Bronchial epithelial cell (primary cell): ENCODE measurements around the gene SFXN2. TPM values are rescaled to one million over a fixed set of nuclear protein-coding genes. Genes with fewer than 3 reads are reported as not detected.
"Not testable (repeated sequence)": the region's sequence is repeated elsewhere in the genome, so short reads cannot be mapped to it uniquely, and the experiment has no call there.

Experiments used
- DNase-seq: peaks from one replicate; pipeline ENCODE4 v3.0.0-alpha.2; 2010; ENCODE audit warnings: low read depth
- FAIRE-seq: peaks from 2 replicates; lab custom pipeline; 2011; peaks lifted over from hg19 to GRCh38; lab: Jason Lieb, UNC
- H3K27me3 ChIP-seq: 2 replicates; pipeline ENCODE4 v1.5.1; 2011; ENCODE audit warnings: low read length; ENCODE audit not compliant: control insufficient read depth, insufficient read depth
- H3K36me3 ChIP-seq: 2 replicates; pipeline ENCODE4 v1.5.1; 2011; ENCODE audit warnings: low read length; ENCODE audit not compliant: control insufficient read depth, insufficient read depth
- H3K4me3 ChIP-seq: 2 replicates; pipeline ENCODE4 v1.5.1; 2011; ENCODE audit warnings: mild to moderate bottlenecking, low read depth, low read length, control low read depth
- total RNA-seq: library from RNA; depleted of rRNA; stranded (reverse); fragments of >200 nt; gene quantifications from 2 replicates; pipeline ENCODE4 v1.2.1, GENCODE V29; 2014
- TF ChIP-seq, protein P1 (sequence below): IDR thresholded peaks from 2 replicates; pipeline ENCODE4 v1.5.1; 2011; ENCODE audit warnings: mild to moderate bottlenecking, moderate library complexity, low read length, control low read depth, inconsistent platforms; ENCODE audit not compliant: insufficient read depth, severe bottlenecking

The SFXN2 gene, protein sequence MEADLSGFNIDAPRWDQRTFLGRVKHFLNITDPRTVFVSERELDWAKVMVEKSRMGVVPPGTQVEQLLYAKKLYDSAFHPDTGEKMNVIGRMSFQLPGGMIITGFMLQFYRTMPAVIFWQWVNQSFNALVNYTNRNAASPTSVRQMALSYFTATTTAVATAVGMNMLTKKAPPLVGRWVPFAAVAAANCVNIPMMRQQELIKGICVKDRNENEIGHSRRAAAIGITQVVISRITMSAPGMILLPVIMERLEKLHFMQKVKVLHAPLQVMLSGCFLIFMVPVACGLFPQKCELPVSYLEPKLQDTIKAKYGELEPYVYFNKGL
- total RNA-seq, result 0.64 and 3.4 TPM in 2 replicates

DNA sequence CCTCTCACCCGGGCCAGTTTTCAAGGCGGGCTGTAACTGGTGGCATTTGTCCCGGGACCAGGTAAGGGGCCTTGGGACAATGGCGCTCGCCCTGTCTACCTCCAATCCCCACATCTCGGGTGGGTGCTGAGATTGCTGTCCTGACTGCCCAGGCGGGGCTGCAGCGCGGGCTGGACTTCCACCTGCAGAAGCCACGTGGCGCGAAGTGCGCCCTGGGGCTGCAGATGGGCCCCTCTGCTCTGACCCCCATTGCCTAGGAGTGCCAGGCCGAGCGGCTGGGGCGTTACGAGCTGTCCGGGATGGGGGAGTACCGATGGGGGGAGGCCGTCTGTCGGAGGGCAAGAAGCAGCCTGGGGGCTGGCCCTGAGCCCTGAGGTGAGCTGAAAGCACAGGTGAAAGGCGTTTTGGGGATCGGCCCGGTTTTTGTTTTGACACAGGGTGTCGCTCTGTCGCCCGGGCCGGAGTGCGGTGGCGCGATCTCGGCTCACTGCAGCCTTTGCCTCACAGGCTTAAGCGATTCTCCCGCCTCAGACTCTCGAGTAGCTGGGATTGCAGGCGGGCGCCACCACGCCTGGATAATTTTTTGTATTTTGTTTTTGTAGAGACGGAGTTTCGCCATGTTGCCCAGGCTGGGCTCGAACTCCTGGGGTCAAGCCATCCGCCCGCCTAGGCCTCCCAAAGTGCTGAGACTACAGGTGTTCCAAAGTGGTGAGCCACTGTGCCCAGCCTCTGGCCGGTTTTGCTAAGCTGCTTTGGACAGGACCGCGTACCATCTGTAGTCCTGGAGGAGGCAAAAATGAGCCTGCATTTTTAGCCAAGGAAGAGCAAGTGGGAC, at the start of gene SFXN2:
SFXN2 (plus strand) TSS at position 16 of the 835 bp plus-strand sequence. CDS start 12,001 bp downstream, outside the sequence.
- Histone ChIP-seq H3K27me3 (no peaks in the 10 kb centered on the region), H3K4me3 (peak within 1 kb of the TSS; percentile 97), H3K36me3 (no peaks in the 10 kb centered on the region)
- TF ChIP-seq, protein P1, sequence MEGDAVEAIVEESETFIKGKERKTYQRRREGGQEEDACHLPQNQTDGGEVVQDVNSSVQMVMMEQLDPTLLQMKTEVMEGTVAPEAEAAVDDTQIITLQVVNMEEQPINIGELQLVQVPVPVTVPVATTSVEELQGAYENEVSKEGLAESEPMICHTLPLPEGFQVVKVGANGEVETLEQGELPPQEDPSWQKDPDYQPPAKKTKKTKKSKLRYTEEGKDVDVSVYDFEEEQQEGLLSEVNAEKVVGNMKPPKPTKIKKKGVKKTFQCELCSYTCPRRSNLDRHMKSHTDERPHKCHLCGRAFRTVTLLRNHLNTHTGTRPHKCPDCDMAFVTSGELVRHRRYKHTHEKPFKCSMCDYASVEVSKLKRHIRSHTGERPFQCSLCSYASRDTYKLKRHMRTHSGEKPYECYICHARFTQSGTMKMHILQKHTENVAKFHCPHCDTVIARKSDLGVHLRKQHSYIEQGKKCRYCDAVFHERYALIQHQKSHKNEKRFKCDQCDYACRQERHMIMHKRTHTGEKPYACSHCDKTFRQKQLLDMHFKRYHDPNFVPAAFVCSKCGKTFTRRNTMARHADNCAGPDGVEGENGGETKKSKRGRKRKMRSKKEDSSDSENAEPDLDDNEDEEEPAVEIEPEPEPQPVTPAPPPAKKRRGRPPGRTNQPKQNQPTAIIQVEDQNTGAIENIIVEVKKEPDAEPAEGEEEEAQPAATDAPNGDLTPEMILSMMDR, result peak; percentile 1
- no peak for FAIRE-seq
- no peak for DNase-seq

DNA sequence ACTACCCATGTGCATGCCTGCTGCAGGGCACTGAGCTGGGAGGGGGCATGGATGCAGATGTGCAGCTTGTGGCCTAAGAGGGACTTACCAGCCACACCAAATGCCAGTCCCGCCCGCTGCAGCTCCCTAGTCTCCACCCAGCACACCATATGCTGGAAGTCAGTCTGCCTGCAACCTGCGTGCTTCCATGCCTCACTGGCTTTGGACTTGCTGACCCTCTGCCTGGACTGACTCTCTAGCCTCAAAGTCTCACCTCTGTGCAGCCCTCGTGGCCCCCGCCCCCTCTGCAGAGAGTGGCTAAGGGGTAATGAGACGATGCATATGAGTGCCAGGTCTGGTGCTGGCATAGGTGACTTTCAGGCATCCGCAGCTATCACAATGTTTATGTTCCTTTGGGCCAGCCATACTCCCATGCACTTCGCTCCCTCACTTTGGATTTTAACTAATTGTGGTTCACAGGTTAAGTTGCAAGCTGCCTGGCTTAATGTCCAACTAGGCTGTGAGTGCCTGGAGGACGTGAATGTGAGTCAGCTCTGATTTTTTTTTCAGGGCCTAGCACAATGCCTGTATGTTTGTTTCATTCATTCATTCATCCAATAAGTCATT, 48.4 kb upstream of the SFXN2 start:
- FAIRE-seq (no peak), DNase-seq (peak; percentile 39)
- Histone ChIP-seq H3K36me3 (no peaks in the 10 kb centered on the region), H3K27me3 (no peaks in the 10 kb centered on the region), H3K4me3 (no peak overlapping the region)
- TF ChIP-seq, protein P1, result no peak

DNA sequence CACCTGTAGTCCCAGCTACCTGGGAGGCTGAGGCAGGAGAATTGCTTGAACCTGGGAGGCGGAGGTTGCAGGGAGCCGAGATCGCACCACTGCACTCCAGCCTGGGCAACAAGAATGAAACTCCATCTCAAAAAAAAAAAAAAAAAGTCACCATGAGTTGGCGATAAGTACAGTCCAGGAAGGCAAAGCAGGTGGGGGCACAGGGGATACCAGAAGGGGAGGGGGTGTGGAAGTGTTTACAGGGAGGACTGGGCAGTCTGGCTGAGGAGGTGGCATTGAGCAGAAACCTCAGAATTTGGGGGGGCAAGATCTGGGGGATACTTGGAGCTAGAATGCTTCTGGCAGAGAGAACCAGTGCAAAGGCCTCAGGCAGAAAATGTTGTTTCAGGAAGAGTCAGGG, 47.0 kb upstream of the SFXN2 start:
- not testable (repeated sequence) for FAIRE-seq, DNase-seq, H3K36me3 ChIP-seq, H3K27me3 ChIP-seq, H3K4me3 ChIP-seq

DNA sequence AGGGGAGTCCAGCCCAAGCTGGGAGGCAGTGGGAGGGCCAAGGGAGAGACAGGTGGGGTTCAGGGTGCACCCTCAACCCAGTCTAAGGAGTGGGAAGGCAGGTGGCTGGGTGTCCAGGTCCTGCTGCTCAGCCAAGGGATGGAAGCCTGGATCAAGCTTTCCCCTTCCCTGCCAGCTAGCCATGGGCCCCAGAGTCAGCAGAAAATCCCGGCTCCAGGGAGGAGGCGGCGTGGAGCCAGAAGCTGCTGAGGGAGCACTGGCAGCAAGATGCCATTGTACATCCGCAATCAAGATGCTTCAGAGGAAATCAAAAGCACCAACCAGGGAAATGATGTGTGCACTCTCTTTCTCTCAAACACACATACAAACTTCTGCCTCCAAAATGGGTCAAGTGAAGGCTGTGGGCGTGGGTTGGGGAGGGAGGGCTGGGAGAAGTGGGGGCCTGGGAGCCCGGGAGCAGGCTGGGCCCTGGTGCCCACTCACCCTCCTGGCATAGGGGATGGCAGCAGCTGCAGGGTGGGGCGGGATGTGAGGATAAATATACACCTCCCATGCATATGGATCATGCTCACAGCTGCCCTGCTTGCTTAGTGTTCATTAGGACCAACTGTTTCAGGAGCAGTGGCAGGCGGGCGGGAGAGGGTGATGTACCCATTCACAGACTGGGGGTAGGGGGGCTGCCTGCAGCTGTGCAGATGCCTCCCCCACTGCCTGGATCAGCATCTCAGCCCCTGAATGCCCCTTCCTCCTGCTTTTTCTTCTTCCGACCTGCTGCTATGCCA, 45.9 kb upstream of the SFXN2 start:
- no peak for FAIRE-seq
- H3K27me3 ChIP-seq, result no peaks in the 10 kb centered on the region
- TF ChIP-seq, protein P1, result no peak
- no peaks in the 10 kb centered on the region for H3K36me3 ChIP-seq
- H3K4me3 ChIP-seq, result no peak overlapping the region
- DNase-seq, result no peak

DNA sequence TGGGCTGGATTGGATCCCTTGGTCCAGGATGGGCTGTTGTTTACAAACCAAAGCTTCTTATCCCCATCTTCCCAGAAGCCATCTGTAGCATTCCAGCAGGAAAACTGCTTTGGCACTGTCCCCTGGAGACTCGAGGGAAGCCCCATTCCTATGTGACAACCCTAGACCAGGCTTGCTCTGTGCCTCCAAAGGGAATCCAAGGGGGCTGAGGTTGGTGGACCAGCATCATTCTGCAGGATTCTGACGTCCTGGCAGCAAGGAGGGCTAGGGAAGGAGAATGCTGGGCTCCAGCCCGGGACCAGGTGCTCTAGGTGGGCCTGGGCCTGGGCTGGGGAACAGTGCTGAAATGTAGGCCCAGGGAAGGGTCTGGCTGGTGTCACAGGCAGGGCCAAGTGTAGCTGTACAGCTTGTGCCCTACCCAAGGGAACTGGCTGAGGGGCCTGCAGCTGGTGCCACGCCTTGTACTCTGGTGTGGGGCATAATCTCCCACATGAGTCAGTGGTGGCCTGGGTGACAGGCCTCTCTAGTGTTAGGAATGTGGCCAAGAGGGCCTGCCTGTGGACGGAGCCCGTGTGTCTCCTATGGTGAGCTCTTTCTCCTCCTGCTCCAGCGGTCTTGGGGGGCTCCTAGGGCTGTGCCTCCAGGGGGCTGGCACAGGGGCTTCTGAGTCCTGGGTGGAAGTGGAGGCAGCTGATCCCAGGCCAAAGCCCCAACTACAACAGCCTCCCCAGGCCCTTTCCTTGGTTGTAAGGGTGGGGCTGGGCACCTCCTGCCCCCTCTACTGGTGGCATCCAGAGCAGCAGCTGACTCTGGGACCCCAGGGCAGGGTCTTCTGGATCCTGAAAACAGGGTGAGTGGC, 45.0 kb upstream of the SFXN2 start:
- H3K36me3 ChIP-seq, result no peaks in the 10 kb centered on the region
- no peak overlapping the region for H3K4me3 ChIP-seq
- no peaks in the 10 kb centered on the region for H3K27me3 ChIP-seq
- peak; percentile 42 for DNase-seq
- FAIRE-seq, result no peak
- TF ChIP-seq, protein P1, result peak; percentile 54
